ENCODE results near the gene TALDO1.

The TALDO1 gene

GRCh38 chr11:770642-771616 is 23.7 kb downstream of the TALDO1 start:
- DNase-seq, result no peak

GRCh38 chr11:771617-772204 is 24.4 kb downstream of the TALDO1 start:
- DNase-seq, result no peak

GRCh38 chr11:772429-773390 is 25.4 kb downstream of the TALDO1 start:
- DNase-seq, result no peak

GRCh38 chr11:773425-773824 is 26.2 kb downstream of the TALDO1 start:
- DNase-seq, result no peak

GRCh38 chr11:773830-774229 is 26.6 kb downstream of the TALDO1 start:
- no peak for DNase-seq

- no peak for DNase-seq
Measured at GRCh38 chr11:774873-775592, 27.8 kb downstream of the TALDO1 start.

- no peak for DNase-seq
Measured at GRCh38 chr11:776263-776560, 28.9 kb downstream of the TALDO1 start.

GRCh38 chr11:776561-777287 is 29.5 kb downstream of the TALDO1 start:
- DNase-seq, result peak; percentile 39 to 62 (median 42)

- peak; percentile 95 to 98 (median 97) for DNase-seq
Measured at GRCh38 chr11:777288-778255, 30.3 kb downstream of the TALDO1 start, which contains the start of gene GATD1. Gene GATD1, minus strand, starts transcription at chr11:777487. Its CDS starts 25 bp downstream, at chr11:777462.

- DNase-seq, result no peak
Measured at GRCh38 chr11:778976-779954, 32.0 kb downstream of the TALDO1 start.

GRCh38 chr11:779955-780532 is 32.8 kb downstream of the TALDO1 start:
- no peak for DNase-seq

- no peak for DNase-seq
Measured at GRCh38 chr11:782264-783174, 35.3 kb downstream of the TALDO1 start.

- DNase-seq, result peak in 1 of 3 donors; percentile 79
Measured at GRCh38 chr11:783581-784015, 36.3 kb downstream of the TALDO1 start.

- no peak for DNase-seq
Measured at GRCh38 chr11:786235-787083, 39.2 kb downstream of the TALDO1 start.

GRCh38 chr11:787084-787675 is 39.9 kb downstream of the TALDO1 start:
- no peak for DNase-seq

- DNase-seq, result no peak
Measured at GRCh38 chr11:788009-788640, 40.9 kb downstream of the TALDO1 start.
